Lung (tissue), 12 donors: Measurements from ENCODE around the gene CHN2. TPM values are rescaled to one million over a fixed set of nuclear protein-coding genes. Genes with fewer than 3 reads are reported as not detected.
A peak's percentile ranks its signal among the peaks of the same experiment; 100 is the strongest.

Experiments used
- ATAC-seq: fragments of 200-7000 bp; cut with Tn5 transposase; one replicate; pipeline ENCODE4 v1.9.1; 2020; ENCODE audit warnings: moderate number of reproducible peaks; ENCODE audit not compliant: insufficient read depth, low FRiP score
- DNase-seq, 3 donors: peaks; one replicate each; pipeline ENCODE4 v3.0.0-alpha.2; 2013 to 2017
- H3K27ac ChIP-seq, 2 donors: one replicate each; pipeline ENCODE4 v1.5.1; 2013; ENCODE audit warnings: mild to moderate bottlenecking in 2 of 2, moderate library complexity in 2 of 2, control low read depth in 1 of 2, inconsistent platforms in 1 of 2, low read depth in 1 of 2, low read length in 1 of 2
- H3K27me3 ChIP-seq, 3 donors: one replicate each; pipeline ENCODE4 v1.5.1; 2013; ENCODE audit warnings: low read length in 2 of 3; ENCODE audit not compliant: control insufficient read depth in 3 of 3, insufficient read depth in 3 of 3
- H3K36me3 ChIP-seq, 4 donors: one replicate each; pipeline ENCODE4 v1.5.1; 2013; ENCODE audit warnings: low read length in 4 of 4, mild to moderate bottlenecking in 1 of 4, moderate library complexity in 1 of 4; ENCODE audit not compliant: control insufficient read depth in 4 of 4, insufficient read depth in 4 of 4
- H3K4me1 ChIP-seq, 5 donors: one replicate each; pipeline ENCODE4 v1.5.1; 2013; ENCODE audit warnings: low read length in 5 of 5, mild to moderate bottlenecking in 2 of 5, moderate library complexity in 1 of 5; ENCODE audit not compliant: control insufficient read depth in 5 of 5, insufficient read depth in 5 of 5
- H3K4me3 ChIP-seq: one replicate; pipeline ENCODE4 v1.5.1; 2013; ENCODE audit warnings: mild to moderate bottlenecking, control low read depth, moderate library complexity
- H3K9ac ChIP-seq, 2 donors: one replicate each; pipeline ENCODE4 v1.5.1; 2013; ENCODE audit warnings: low read length in 2 of 2, control low read depth in 1 of 2; ENCODE audit not compliant: insufficient read depth in 1 of 2
- H3K9me3 ChIP-seq, 4 donors: one replicate each; pipeline ENCODE4 v1.5.1; 2013; ENCODE audit warnings: low read length in 3 of 4, mild to moderate bottlenecking in 1 of 4, moderate library complexity in 1 of 4; ENCODE audit not compliant: control insufficient read depth in 4 of 4, insufficient read depth in 3 of 4
- WGBS, 2 donors: extraction: QIAGEN DNeasy Blood & Tissue Kit; methylation state at CpG; one replicate each; pipeline ENCODE4 v1.1.7; 2013; 5-methylcytosine and 5-hydroxymethylcytosine counted together
- polyA plus RNA-seq, 2 donors: library from polyadenylated mRNA; stranded (reverse); fragments of 200-250 nt; gene quantifications; one replicate each; pipeline ENCODE4 v1.2.1, GENCODE V29; 2013
- total RNA-seq, 2 donors: library from RNA; depleted of rRNA in 1 of 2; stranded (reverse); fragments of >200 nt in 1 of 2; gene quantifications; one replicate each; pipeline ENCODE4 v1.2.1, GENCODE V29; 2014 to 2021
- TF ChIP-seq, protein P1 (sequence below): IDR thresholded peaks from 2 replicates; pipeline ENCODE4 v1.5.1; 2012; ENCODE audit warnings: mild to moderate bottlenecking; ENCODE audit errors: control extremely low read depth, extremely low read depth
- donor health status: control.
- donor health status: control.
- donor health status: Bipolar disorder and iron deficiency.
- donor health status: healthy.
- donor health status: DM: yes; HTN: yes; CAD: no.

CHN2 gene
- total and polyA plus RNA-seq, 4 donors: 3.2 to 11.0 (median 6.7) TPM

DNA sequence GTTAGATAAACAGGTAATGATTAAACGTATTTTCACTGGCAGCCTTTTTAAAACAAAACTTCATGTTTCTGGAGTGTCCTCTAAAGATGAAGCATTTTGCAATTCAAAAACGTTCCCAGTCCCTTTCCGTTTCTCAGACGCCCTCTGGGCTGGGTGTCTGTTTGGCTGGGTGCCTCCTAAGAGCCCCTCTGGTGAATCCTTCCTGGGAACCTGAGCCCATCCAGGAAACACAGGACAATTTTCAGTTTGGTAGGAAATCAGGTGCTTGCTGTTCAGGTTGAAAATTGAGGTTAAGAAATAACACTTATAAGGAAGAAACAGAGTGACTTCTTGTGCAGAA, 76.7 kb downstream of the CHN2 start:
- no peak for DNase-seq
- H3K4me3 ChIP-seq: no peak overlapping the region
- H3K9me3 ChIP-seq: peaks cover 0 to 3% (median 0%) of the 10 kb centered on the region in 4 donors
- no peak overlapping the region for H3K9ac ChIP-seq
- WGBS, 2 donors: 21 to 26% methylated on average over 4 of the region's 4 CpGs
- H3K4me1 ChIP-seq: peaks cover 0 to 6% (median 3%) of the 10 kb centered on the region in 5 donors
- H3K36me3 ChIP-seq: no peaks in the 10 kb centered on the region
- no peak for ATAC-seq
- TF ChIP-seq, protein P1, sequence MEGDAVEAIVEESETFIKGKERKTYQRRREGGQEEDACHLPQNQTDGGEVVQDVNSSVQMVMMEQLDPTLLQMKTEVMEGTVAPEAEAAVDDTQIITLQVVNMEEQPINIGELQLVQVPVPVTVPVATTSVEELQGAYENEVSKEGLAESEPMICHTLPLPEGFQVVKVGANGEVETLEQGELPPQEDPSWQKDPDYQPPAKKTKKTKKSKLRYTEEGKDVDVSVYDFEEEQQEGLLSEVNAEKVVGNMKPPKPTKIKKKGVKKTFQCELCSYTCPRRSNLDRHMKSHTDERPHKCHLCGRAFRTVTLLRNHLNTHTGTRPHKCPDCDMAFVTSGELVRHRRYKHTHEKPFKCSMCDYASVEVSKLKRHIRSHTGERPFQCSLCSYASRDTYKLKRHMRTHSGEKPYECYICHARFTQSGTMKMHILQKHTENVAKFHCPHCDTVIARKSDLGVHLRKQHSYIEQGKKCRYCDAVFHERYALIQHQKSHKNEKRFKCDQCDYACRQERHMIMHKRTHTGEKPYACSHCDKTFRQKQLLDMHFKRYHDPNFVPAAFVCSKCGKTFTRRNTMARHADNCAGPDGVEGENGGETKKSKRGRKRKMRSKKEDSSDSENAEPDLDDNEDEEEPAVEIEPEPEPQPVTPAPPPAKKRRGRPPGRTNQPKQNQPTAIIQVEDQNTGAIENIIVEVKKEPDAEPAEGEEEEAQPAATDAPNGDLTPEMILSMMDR: no peak
- H3K27me3 ChIP-seq: peaks cover 0 to 15% (median 0%) of the 10 kb centered on the region in 3 donors
- no peak overlapping the region for H3K27ac ChIP-seq

GRCh38 chr7:29272057-29272456, 77.5 kb downstream of the CHN2 start:
- 93 to 96% methylated on average over 9 of the region's 9 CpGs for WGBS, 2 donors
- Histone ChIP-seq H3K36me3 (no peaks in the 10 kb centered on the region), H3K27ac (no peak overlapping the region), H3K9ac (no peak overlapping the region), H3K27me3 (peaks cover 0 to 23% (median 0%) of the 10 kb centered on the region in 3 donors), H3K4me3 (no peak overlapping the region), H3K4me1 (peaks cover 0 to 6% (median 3%) of the 10 kb centered on the region in 5 donors), H3K9me3 (peaks cover 0 to 3% (median 0%) of the 10 kb centered on the region in 4 donors)
- ATAC-seq: no peak
- no peak for DNase-seq
- TF ChIP-seq, protein P1: no peak

- H3K27me3 ChIP-seq: peaks cover 0 to 32% (median 0%) of the 10 kb centered on the region in 3 donors
- no peak overlapping the region for H3K4me3 ChIP-seq
- peaks cover 0 to 13% (median 3%) of the 10 kb centered on the region in 5 donors for H3K4me1 ChIP-seq
- WGBS, 2 donors: 72 to 77% methylated on average over 11 of the region's 11 CpGs
- H3K9me3 ChIP-seq: peaks cover 0 to 6% (median 0%) of the 10 kb centered on the region in 4 donors
- H3K27ac ChIP-seq: no peak overlapping the region
- ATAC-seq: no peak
- no peaks in the 10 kb centered on the region for H3K36me3 ChIP-seq
- TF ChIP-seq, protein P1: no peak
- no peak overlapping the region for H3K9ac ChIP-seq
- DNase-seq: peak in 1 of 3 donors; percentile 27
Observed at GRCh38 chr7:29274146-29275017, 79.8 kb downstream of the CHN2 start.
